Astrocyte (in vitro differentiated cells and primary cell): ENCODE data around the gene KCTD20. TPM values are rescaled to one million over a fixed set of nuclear protein-coding genes. Genes with fewer than 3 reads are reported as not detected.
"Not testable (repeated sequence)": the region's sequence is repeated elsewhere in the genome, so short reads cannot be mapped to it uniquely, and the experiment has no call there.

ENCODE experiments used
- DNase-seq: peaks from one replicate; pipeline ENCODE4 v3.0.0-alpha.2; 2010; ENCODE audit warnings: low read depth
- FAIRE-seq: peaks from 2 replicates; lab custom pipeline; 2011; peaks lifted over from hg19 to GRCh38; lab: Jason Lieb, UNC
- H2AFZ ChIP-seq: 2 replicates; pipeline ENCODE4 v1.6.0; 2012; ENCODE audit warnings: low read depth, low read length, inconsistent platforms
- H3K27ac ChIP-seq: 2 replicates; pipeline ENCODE4 v1.5.1; 2011; ENCODE audit warnings: low read depth, low read length, inconsistent platforms
- H3K27me3 ChIP-seq: 2 replicates; pipeline ENCODE4 v1.6.0; 2011; ENCODE audit warnings: low read length, inconsistent platforms; ENCODE audit not compliant: insufficient read depth
- H3K36me3 ChIP-seq: 2 replicates; pipeline ENCODE4 v1.5.1; 2011; ENCODE audit warnings: low read length, inconsistent platforms; ENCODE audit not compliant: insufficient read depth
- H3K4me1 ChIP-seq: 2 replicates; pipeline ENCODE4 v1.5.1; 2011; ENCODE audit warnings: low read length, inconsistent platforms; ENCODE audit not compliant: insufficient read depth
- H3K4me2 ChIP-seq: 2 replicates; pipeline ENCODE4 v1.6.0; 2012; ENCODE audit warnings: low read length, inconsistent platforms
- H3K4me3 ChIP-seq: 2 replicates; pipeline ENCODE4 v1.5.1; 2011; ENCODE audit warnings: low read depth, mild to moderate bottlenecking, low read length, inconsistent platforms; ENCODE audit not compliant: insufficient read depth
- H3K79me2 ChIP-seq: 2 replicates; pipeline ENCODE4 v1.6.0; 2012; ENCODE audit warnings: mild to moderate bottlenecking, low read length, inconsistent platforms; ENCODE audit not compliant: insufficient read depth
- H3K9ac ChIP-seq: 2 replicates; pipeline ENCODE4 v1.6.0; 2012; ENCODE audit warnings: mild to moderate bottlenecking, low read length, inconsistent platforms
- H3K9me3 ChIP-seq: 2 replicates; pipeline ENCODE4 v1.5.1; 2012; ENCODE audit warnings: low read depth, mild to moderate bottlenecking, low read length, inconsistent platforms; ENCODE audit not compliant: insufficient read depth
- H4K20me1 ChIP-seq: 2 replicates; pipeline ENCODE4 v1.6.0; 2012; ENCODE audit warnings: low read length, inconsistent platforms; ENCODE audit not compliant: insufficient read depth
- H3K27ac Mint-ChIP-seq: one replicate; pipeline ENCODE4 v1.8.0; 2021; ENCODE audit warnings: mild to moderate bottlenecking, mixed read lengths; ENCODE audit not compliant: unreplicated experiment
- H3K27me3 Mint-ChIP-seq: one replicate; pipeline ENCODE4 v1.8.0; 2021; ENCODE audit warnings: low read depth, mixed read lengths; ENCODE audit not compliant: unreplicated experiment
- H3K36me3 Mint-ChIP-seq: one replicate; pipeline ENCODE4 v1.8.0; 2021; ENCODE audit warnings: low read depth, mixed read lengths; ENCODE audit not compliant: unreplicated experiment
- H3K4me1 Mint-ChIP-seq: one replicate; pipeline ENCODE4 v1.8.0; 2021; ENCODE audit warnings: low read depth, mixed read lengths; ENCODE audit not compliant: unreplicated experiment
- H3K4me3 Mint-ChIP-seq: one replicate; pipeline ENCODE4 v1.8.0; 2021; ENCODE audit warnings: mild to moderate bottlenecking, moderate library complexity, mixed read lengths; ENCODE audit not compliant: unreplicated experiment
- H3K9me3 Mint-ChIP-seq: one replicate; pipeline ENCODE4 v1.8.0; 2021; ENCODE audit warnings: mild to moderate bottlenecking, mixed read lengths; ENCODE audit not compliant: unreplicated experiment
- CTCF ChIP-seq: IDR thresholded peaks from 2 replicates; pipeline ENCODE4 v1.5.1; 2011; ENCODE audit warnings: low read depth, mild to moderate bottlenecking, inconsistent platforms, low read length, moderate library complexity; ENCODE audit not compliant: insufficient read depth
- EZH2 ChIP-seq: IDR thresholded peaks from 2 replicates; pipeline ENCODE4 v1.6.1; 2012; ENCODE audit warnings: mild to moderate bottlenecking, low read length, inconsistent platforms; ENCODE audit not compliant: insufficient read depth
- total RNA-seq: library from RNA; stranded (reverse); gene quantifications from 2 replicates; pipeline ENCODE4 v1.2.1, GENCODE V29; 2021

Gene KCTD20
- total RNA-seq, 1 donor from 2014 or later = 56.7 TPM

GRCh38 chr6:36445621-36446020, 2.8 kb downstream of the KCTD20 start:
- Histone ChIP-seq H3K79me2 (peaks cover 75% of the 10 kb centered on the region), H3K4me1 (peaks cover 29% of the 10 kb centered on the region), H3K27ac (no peak overlapping the region), H3K27me3 (no peaks in the 10 kb centered on the region), H3K4me3 (no peak overlapping the region), H3K9ac (no peak overlapping the region), H3K36me3 (peaks cover 5% of the 10 kb centered on the region), H3K9me3 (peaks cover 2% of the 10 kb centered on the region), H4K20me1 (peaks cover 39% of the 10 kb centered on the region), H2AFZ (no peak overlapping the region), H3K4me2 (peak overlapping the region; percentile 47)
- TF ChIP-seq EZH2 (no peak), CTCF (no peak)
- peak overlapping the region; percentile 28 for H3K27ac Mint-ChIP-seq
- DNase-seq (no peak), FAIRE-seq (no peak)
- peaks cover 28% of the 10 kb centered on the region for H3K4me1 Mint-ChIP-seq
- H3K9me3 Mint-ChIP-seq = peaks cover 3% of the 10 kb centered on the region
- H3K36me3 Mint-ChIP-seq = peaks cover 10% of the 10 kb centered on the region
- H3K27me3 Mint-ChIP-seq = no peaks in the 10 kb centered on the region
- H3K4me3 Mint-ChIP-seq = peak overlapping the region; percentile 40

- not testable (repeated sequence) for H3K9ac ChIP-seq, FAIRE-seq, H3K4me2 ChIP-seq, H3K4me1 ChIP-seq, H3K27ac ChIP-seq, H3K27ac Mint-ChIP-seq, H3K9me3 ChIP-seq, H3K4me3 ChIP-seq, H2AFZ ChIP-seq, H3K27me3 Mint-ChIP-seq, H3K4me3 Mint-ChIP-seq, DNase-seq, H3K27me3 ChIP-seq, H3K9me3 Mint-ChIP-seq
- peaks cover 12% of the 10 kb centered on the region for H3K36me3 Mint-ChIP-seq
- peaks cover 97% of the 10 kb centered on the region for H3K79me2 ChIP-seq
- peaks cover 64% of the 10 kb centered on the region for H4K20me1 ChIP-seq
- peaks cover 13% of the 10 kb centered on the region for H3K4me1 Mint-ChIP-seq
- peaks cover 11% of the 10 kb centered on the region for H3K36me3 ChIP-seq
Measured at GRCh38 chr6:36449173-36449572, 6.4 kb downstream of the KCTD20 start.

GRCh38 chr6:36452897-36453296, 10.1 kb downstream of the KCTD20 start:
- H3K4me3 Mint-ChIP-seq, H3K4me1 ChIP-seq, H3K27me3 ChIP-seq, H2AFZ ChIP-seq, H3K9ac ChIP-seq, H3K4me3 ChIP-seq, H3K4me1 Mint-ChIP-seq, H3K27ac Mint-ChIP-seq, H3K9me3 ChIP-seq, H3K4me2 ChIP-seq, H3K27ac ChIP-seq, FAIRE-seq, H3K9me3 Mint-ChIP-seq, DNase-seq, H3K27me3 Mint-ChIP-seq: not testable (repeated sequence)
- peaks cover 22% of the 10 kb centered on the region for H3K36me3 ChIP-seq
- peaks cover 76% of the 10 kb centered on the region for H4K20me1 ChIP-seq
- H3K79me2 ChIP-seq = peaks cover 95% of the 10 kb centered on the region
- H3K36me3 Mint-ChIP-seq = peaks cover 18% of the 10 kb centered on the region
